HCT116 (cell line): Measurements from ENCODE around the gene CAST. TPM values are rescaled to one million over a fixed set of nuclear protein-coding genes. Genes with fewer than 3 reads are reported as not detected.

ENCODE experiments used
- ATAC-seq: fragments of 200-7000 bp; cut with Tn5 transposase; 2 replicates; pipeline ENCODE4 v1.9.1; 2020; ENCODE audit warnings: mild to moderate bottlenecking, moderate library complexity
- BruUV-seq: library from RNA; stranded (reverse); fragments of 400-500 nt; replicated peaks from 2 replicates; lab custom pipeline; 2021; lab: Mats Ljungman, UMichigan
- CTCF ChIA-PET: fragments of 300-600 bp; sonication (Branson Sonifier 250); formaldehyde crosslinking; loops from one replicate; lab custom pipeline; 2021; ENCODE audit warnings: antibody characterized with exemption; lab: Charles Lee
- POLR2A ChIA-PET: fragments of 300-600, 350-600 bp; sonication (Branson Sonifier 250); formaldehyde crosslinking; loops from one replicate; lab custom pipeline; 2021; ENCODE audit warnings: antibody characterized with exemption; lab: Charles Lee
- RAD21 ChIA-PET, 2 experiments: fragments of 300-600 bp; sonication (Branson Sonifier 250); formaldehyde crosslinking; loops; one replicate each; lab custom pipeline; 2023; ENCODE audit warnings: low total read pairs in 2 of 2; ENCODE audit not compliant: uncharacterized antibody in 2 of 2, unreplicated experiment in 2 of 2, low non-redundant PET in 1 of 2; lab: Charles Lee
- DNase-seq: peaks from one replicate; pipeline ENCODE4 v3.0.0-alpha.2; 2010; ENCODE audit warnings: low read depth, low spot score
- H2AFZ ChIP-seq: fragments of 200-600 bp; shearing (Covaris generic), sonication (generic); 2 replicates; pipeline ENCODE4 v1.6.1; 2017; ENCODE audit warnings: low read depth, mixed run types, mixed read lengths, antibody characterized with exemption, low read length; ENCODE audit not compliant: poor library complexity, severe bottlenecking
- H3K27ac ChIP-seq: 2 replicates; pipeline ENCODE4 v1.5.1; 2012; ENCODE audit warnings: low read depth, low read length
- H3K27me3 ChIP-seq: fragments of 200-600 bp; sonication (generic); 2 replicates; pipeline ENCODE4 v1.6.1; 2016; ENCODE audit warnings: mixed run types, low read length, mixed read lengths; ENCODE audit not compliant: insufficient read depth
- H3K36me3 ChIP-seq, 2 experiments: fragments of 200-500 bp in 1 of 2; fragments of 200-600 bp in 1 of 2; sonication (Bioruptor generic) in 1 of 2; sonication (generic) in 1 of 2; 2 replicates each; pipeline versions ENCODE4 v1.5.1 to v1.6.1; 2014 to 2016; ENCODE audit warnings: low read length in 2 of 2, inconsistent platforms in 1 of 2, mixed read lengths in 1 of 2, mixed run types in 1 of 2; ENCODE audit not compliant: insufficient read depth in 2 of 2, control insufficient read depth in 1 of 2
- H3K4me1 ChIP-seq, 2 experiments: fragments of 200-600 bp in 1 of 2; sonication (generic) in 1 of 2; 2 replicates each; pipeline versions ENCODE4 v1.5.1 to v1.6.1; 2012 to 2017; ENCODE audit warnings: low read length in 2 of 2, inconsistent platforms in 1 of 2, mild to moderate bottlenecking in 1 of 2, mixed read lengths in 1 of 2, mixed run types in 1 of 2, moderate library complexity in 1 of 2; ENCODE audit not compliant: insufficient read depth in 2 of 2, control insufficient read depth in 1 of 2
- H3K4me2 ChIP-seq: fragments of 200-600 bp; sonication (generic); 2 replicates; pipeline ENCODE4 v1.6.1; 2017; ENCODE audit warnings: mixed run types, low read length, mixed read lengths
- H3K4me3 ChIP-seq, 2 experiments: fragments of 200-600 bp in 1 of 2; sonication (generic) in 1 of 2; replicated peaks in 1 of 2; 2 replicates each; pipeline ENCODE4 v1.5.1; 2011 to 2016; ENCODE audit warnings: low read length in 2 of 2, control low read depth in 1 of 2, low read depth in 1 of 2, mild to moderate bottlenecking in 1 of 2, mixed read lengths in 1 of 2, mixed run types in 1 of 2
- H3K79me2 ChIP-seq: fragments of 200-600 bp; sonication (generic); 2 replicates; pipeline ENCODE4 v1.6.1; 2017; ENCODE audit warnings: mild to moderate bottlenecking, mixed run types, low read length, moderate library complexity, mixed read lengths; ENCODE audit not compliant: insufficient read depth
- H3K9ac ChIP-seq: fragments of 200-600 bp; sonication (generic); 2 replicates; pipeline ENCODE4 v1.6.1; 2016; ENCODE audit warnings: low read length, mixed read lengths
- H3K9me2 ChIP-seq: fragments of 200-600 bp; sonication (generic), shearing (Covaris generic); 2 replicates; pipeline ENCODE4 v1.6.1; 2017; ENCODE audit warnings: mixed run types, mild to moderate bottlenecking, moderate library complexity; ENCODE audit not compliant: insufficient read depth
- H3K9me3 ChIP-seq, 2 experiments: fragments of 200-500 bp in 1 of 2; fragments of 200-600 bp in 1 of 2; sonication (Bioruptor generic) in 1 of 2; sonication (generic) in 1 of 2; 2 replicates each; pipeline ENCODE4 v1.6.1; 2014 to 2017; ENCODE audit warnings: low read length in 2 of 2, mixed read lengths in 2 of 2, inconsistent platforms in 1 of 2, low read depth in 1 of 2, mild to moderate bottlenecking in 1 of 2, mixed run types in 1 of 2, moderate library complexity in 1 of 2; ENCODE audit not compliant: control insufficient read depth in 1 of 2, insufficient read depth in 1 of 2
- H4K20me1 ChIP-seq: fragments of 200-600 bp; sonication (generic), shearing (Covaris generic); 2 replicates; pipeline ENCODE4 v1.6.1; 2017; ENCODE audit warnings: mixed run types, mild to moderate bottlenecking, moderate library complexity; ENCODE audit not compliant: insufficient read depth
- ATF3 ChIP-seq: IDR thresholded peaks from 2 replicates; pipeline ENCODE4 v1.6.1; 2012
- CTCF ChIP-seq, 3 experiments: fragments of 200-600 bp in 1 of 3; sonication (generic) in 1 of 3; IDR thresholded peaks in 2 of 3; conservative IDR thresholded peaks in 1 of 3; 2 replicates each; pipeline ENCODE4 v1.5.1; 2012 to 2017; ENCODE audit warnings: low read depth in 2 of 3, low read length in 2 of 3, antibody characterized with exemption in 1 of 3, borderline replicate concordance in 1 of 3, control low read depth in 1 of 3, mild to moderate bottlenecking in 1 of 3, mixed read lengths in 1 of 3, mixed run types in 1 of 3, moderate library complexity in 1 of 3; ENCODE audit not compliant: insufficient read depth in 1 of 3
- ELF1 ChIP-seq: IDR thresholded peaks from 2 replicates; pipeline ENCODE4 v1.6.1; 2012; ENCODE audit warnings: low read depth, borderline replicate concordance
- EZH2phosphoT487 ChIP-seq: fragments of 200-600 bp; IDR thresholded peaks from 2 replicates; pipeline ENCODE4 v1.6.1; 2018; ENCODE audit warnings: antibody characterized with exemption, borderline replicate concordance
- FOSL1 ChIP-seq: IDR thresholded peaks from 2 replicates; pipeline ENCODE4 v1.6.1; 2012; ENCODE audit warnings: low read depth
- JUND ChIP-seq: IDR thresholded peaks from 2 replicates; pipeline ENCODE4 v1.6.1; 2012
- MAX ChIP-seq: IDR thresholded peaks from 2 replicates; pipeline ENCODE4 v1.6.1; 2012
- POLR2A ChIP-seq: IDR thresholded peaks from 2 replicates; pipeline ENCODE4 v1.7.0; 2011; ENCODE audit warnings: borderline replicate concordance; ENCODE audit not compliant: insufficient read depth, insufficient read length; ENCODE audit errors: extremely low read depth
- POLR2AphosphoS5 ChIP-seq: IDR thresholded peaks from 2 replicates; pipeline ENCODE4 v1.6.1; 2011; ENCODE audit warnings: mild to moderate bottlenecking, low read depth, low read length, moderate library complexity
- RAD21 ChIP-seq: IDR thresholded peaks from 2 replicates; pipeline ENCODE4 v1.6.1; 2012; ENCODE audit warnings: low read depth, mild to moderate bottlenecking
- SIN3A ChIP-seq: IDR thresholded peaks from 2 replicates; pipeline ENCODE4 v1.6.1; 2012; ENCODE audit warnings: low read depth
- YY1 ChIP-seq: IDR thresholded peaks from 2 replicates; pipeline ENCODE4 v1.6.1; 2011; ENCODE audit warnings: low read length, low read depth, moderate library complexity, mild to moderate bottlenecking; ENCODE audit not compliant: insufficient replicate concordance; ENCODE audit errors: extremely low read depth
- ZFX ChIP-seq: fragments of 450-650 bp; IDR thresholded peaks from 2 replicates; pipeline ENCODE4 v1.6.1; 2017
- ZNF274 ChIP-seq: fragments of 200-500 bp; sonication (Bioruptor generic); IDR thresholded peaks from 2 replicates; pipeline ENCODE4 v1.6.1; 2014; ENCODE audit warnings: mild to moderate bottlenecking, low read depth, low read length, inconsistent platforms
- intact Hi-C: fragments of 100-400 bp; cut with micrococcal nuclease; formaldehyde crosslinking; loops from 2 replicates; pipeline ENCODE4 v1.10.0; 2022
- total RNA-seq: library from RNA; stranded (reverse); gene quantifications from one replicate; pipeline ENCODE4 v1.2.1, GENCODE V29; 2021; ENCODE audit not compliant: unreplicated experiment

Gene CAST
- total RNA-seq, 1 experiment from 2014 or later = 142 TPM

- BruUV-seq = no TSS peak
- Histone ChIP-seq H3K9me3 (no peaks in the 10 kb centered on the region), H3K27ac (no peak overlapping the region), H3K9ac (no peak overlapping the region), H4K20me1 (no peaks in the 10 kb centered on the region), H3K36me3 (peaks cover 20 to 34% of the 10 kb centered on the region in 2 experiments), H3K9me2 (no peaks in the 10 kb centered on the region), H3K79me2 (no peaks in the 10 kb centered on the region), H3K4me3 (no peak overlapping the region), H3K27me3 (no peaks in the 10 kb centered on the region), H3K4me1 (no peaks in the 10 kb centered on the region), H3K4me2 (no peak overlapping the region), H2AFZ (no peak overlapping the region)
- no peak for TF ChIP-seq JUND
- TF ChIP-seq ZFX = no peak
- TF ChIP-seq SIN3A = no peak
- TF ChIP-seq RAD21 = no peak
- TF ChIP-seq YY1 = no peak
- no peak for TF ChIP-seq ELF1
- intact Hi-C loops = loop anchor here (5.0 kb wide), 3 partner anchors 187 to 392 kb away; partner anchors contain the start of genes LIX1 and LNPEP
- DNase-seq (no peak), ATAC-seq (no peak)
- RAD21 ChIA-PET = interaction anchor here in 1 of 2 experiments (0.9 kb wide), 1 partner anchor 119 kb away, joined by 3 read pairs; no protein-coding TSS in a partner anchor
- CTCF ChIA-PET = interaction anchor here (1.3 kb wide), 1 partner anchor 136 kb away, joined by 4 read pairs; no protein-coding TSS in a partner anchor
- POLR2A ChIA-PET = no interaction called here
Measured at GRCh38 chr5:96750110-96750822, 88.1 kb downstream of the CAST start.

- Histone ChIP-seq H3K79me2 (no peaks in the 10 kb centered on the region), H3K9me3 (no peaks in the 10 kb centered on the region), H4K20me1 (no peaks in the 10 kb centered on the region), H3K9me2 (no peaks in the 10 kb centered on the region), H3K36me3 (peaks cover 25 to 35% of the 10 kb centered on the region in 2 experiments), H3K9ac (no peak overlapping the region), H3K4me1 (no peaks in the 10 kb centered on the region), H2AFZ (no peak overlapping the region), H3K4me3 (no peak overlapping the region), H3K27me3 (no peaks in the 10 kb centered on the region), H3K4me2 (no peak overlapping the region), H3K27ac (no peak overlapping the region)
- RAD21 ChIA-PET = interaction anchor here (0.9 to 1.0 kb wide), 4 partner anchors 117 to 391 kb away, joined by 3 to 4 read pairs (median 3); partner anchors contain the start of gene LIX1 (in 1 of the 2)
- intact Hi-C loops = loop anchor here (1.0 to 5.0 kb wide), 5 partner anchors 118 to 411 kb away; partner anchors contain the start of genes LIX1 and LNPEP
- no TSS peak for BruUV-seq
- DNase-seq (no peak), ATAC-seq (no peak)
- POLR2A ChIA-PET = no interaction called here
- TF ChIP-seq SIN3A = no peak
- TF ChIP-seq CTCF (IDR thresholded peaks at IDR 0.05 in 2 of 3, conservative IDR thresholded peaks at IDR 0.05 in 1 of 3; ENCODE audit: borderline replicate concordance in 1 of 3, insufficient read depth in 1 of 3, low read depth in 2 of 3, low read length in 2 of 3) = no peak
- TF ChIP-seq POLR2AphosphoS5 = no peak
- no peak for TF ChIP-seq ELF1
- no peak for TF ChIP-seq MAX
- TF ChIP-seq POLR2A = no peak
- no peak for TF ChIP-seq ZNF274
- no peak for TF ChIP-seq FOSL1
- no peak for TF ChIP-seq RAD21
- no peak for TF ChIP-seq ATF3
- TF ChIP-seq EZH2phosphoT487 = no peak
- CTCF ChIA-PET = interaction anchor here (0.9 to 1.6 kb wide), 20 partner anchors 9 to 417 kb away, joined by 3 to 22 read pairs (median 6); partner anchors contain the start of gene LIX1
Measured at GRCh38 chr5:96751203-96752169, 89.3 kb downstream of the CAST start.
